ENCODE results near the gene CCDC78.
"Not testable (repeated sequence)": the region's sequence is repeated elsewhere in the genome, so short reads cannot be mapped to it uniquely, and the experiment has no call there.

CCDC78 gene

DNA sequence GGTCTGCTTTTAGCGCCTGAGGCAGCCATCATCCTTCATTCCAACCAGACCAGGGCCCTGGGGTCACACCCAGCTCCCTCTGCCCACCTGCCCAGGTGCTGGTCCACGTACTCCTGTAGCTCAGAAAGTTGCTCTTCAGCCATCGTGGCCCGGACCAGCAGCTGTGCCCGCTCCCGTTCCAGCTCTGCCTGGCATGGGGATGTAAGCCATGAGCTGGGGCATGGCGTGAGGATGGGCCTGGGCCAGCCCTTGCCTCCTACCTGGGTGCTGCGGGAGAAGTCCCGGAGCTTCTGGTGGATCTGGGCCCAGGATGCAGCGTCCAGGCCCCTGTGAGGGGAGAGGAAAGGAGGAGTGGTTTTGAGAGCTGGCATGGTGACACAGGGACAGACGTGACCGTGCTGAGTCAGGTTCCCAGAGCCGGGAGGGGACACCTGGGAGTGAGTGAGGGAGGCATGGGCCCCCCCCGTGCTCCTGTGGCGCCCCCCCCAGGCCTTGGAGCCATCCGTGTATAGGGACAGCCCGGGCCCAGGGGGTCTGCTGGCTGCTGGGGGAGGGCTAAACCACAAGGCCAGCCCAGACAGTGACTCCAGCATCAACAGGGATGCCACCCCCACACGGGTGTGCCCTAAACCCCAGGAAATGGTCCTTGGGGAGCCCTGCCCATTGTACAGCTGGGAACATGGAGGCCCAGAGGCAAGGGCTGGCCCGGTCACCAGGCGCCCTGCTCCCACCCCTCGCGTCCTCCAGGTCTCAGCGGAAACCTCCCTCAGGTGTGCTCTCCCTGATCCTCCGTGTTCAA lies 3.2 kb downstream of the CCDC78 start:
- no peak for DNase-seq

DNA sequence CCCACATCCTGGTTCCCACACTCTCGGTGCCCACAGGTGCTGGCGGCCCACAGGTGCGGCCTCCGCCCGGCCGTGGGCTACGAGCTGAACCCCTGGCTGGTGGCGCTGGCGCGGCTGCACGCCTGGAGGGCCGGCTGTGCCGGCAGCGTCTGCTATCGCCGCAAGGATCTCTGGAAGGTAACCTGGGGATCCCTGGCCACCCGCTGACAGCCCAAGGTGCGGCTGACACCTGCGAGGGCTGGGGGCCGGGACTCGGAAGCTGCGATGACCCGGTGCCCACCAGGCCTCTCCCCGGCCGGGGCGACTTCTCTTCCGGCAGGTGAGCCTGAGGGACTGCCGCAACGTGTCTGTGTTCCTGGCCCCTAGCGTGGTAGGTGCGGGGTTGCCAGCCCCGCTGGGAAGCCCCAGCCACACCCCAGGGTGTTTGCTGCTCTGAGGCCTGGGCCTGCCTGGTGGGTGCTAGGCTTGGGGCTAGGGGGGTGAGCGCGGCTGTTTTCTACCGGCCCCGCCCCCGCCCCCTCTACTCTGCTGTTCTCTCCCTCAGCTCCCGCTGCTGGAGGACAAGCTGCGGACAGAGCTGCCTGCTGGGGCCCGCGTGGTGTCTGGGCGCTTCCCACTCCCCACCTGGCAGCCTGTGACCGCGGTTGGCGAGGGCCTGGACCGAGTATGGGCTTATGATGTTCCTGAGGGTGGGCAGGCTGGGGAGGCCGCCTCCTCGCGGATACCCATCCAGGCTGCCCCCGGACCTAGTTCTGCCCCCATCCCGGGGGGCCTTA lies 4.3 kb downstream of the CCDC78 start:
- DNase-seq: no peak

DNA sequence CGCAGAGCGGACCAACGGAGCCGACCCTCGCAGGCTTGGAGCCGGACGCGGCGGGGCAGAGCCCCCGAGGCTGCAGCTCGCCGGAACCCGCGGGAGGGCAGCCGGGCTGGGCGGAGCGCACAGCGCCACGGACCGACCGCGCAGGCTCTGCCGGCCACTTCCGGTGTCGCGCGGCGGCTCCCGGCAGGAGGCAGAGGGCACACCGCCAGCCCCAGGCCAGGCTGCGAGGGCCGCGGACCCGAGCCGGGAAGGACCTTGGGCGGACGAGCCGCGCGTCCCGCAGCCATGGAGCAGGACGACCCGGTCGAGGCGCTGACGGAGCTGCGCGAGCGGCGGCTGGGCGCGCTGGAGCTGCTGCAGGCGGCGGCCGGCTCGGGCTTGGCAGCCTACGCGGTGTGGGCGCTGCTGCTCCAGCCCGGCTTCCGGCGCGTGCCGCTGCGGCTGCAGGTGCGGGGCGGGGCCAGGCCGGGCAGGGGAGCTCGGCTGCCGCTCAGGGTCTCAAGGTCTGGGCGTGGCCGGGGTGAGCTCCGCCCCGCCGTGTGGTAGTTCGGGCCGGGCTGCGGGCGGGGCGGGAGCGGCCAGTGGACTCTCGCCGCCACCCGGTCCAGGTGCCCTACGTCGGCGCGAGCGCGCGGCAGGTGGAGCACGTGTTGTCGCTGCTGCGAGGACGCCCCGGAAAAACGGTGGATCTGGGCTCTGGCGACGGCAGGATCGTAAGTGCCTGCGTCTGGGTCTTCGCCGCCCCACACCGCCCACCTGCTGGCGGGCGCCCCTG lies 5.1 kb downstream of the CCDC78 start, which contains the start of gene ANTKMT:
Gene ANTKMT, plus strand, starts transcription at position 157 of the 775 bp plus-strand sequence. Its CDS starts 129 bp downstream, at position 286.
- DNase-seq: peak; percentile 53

DNA sequence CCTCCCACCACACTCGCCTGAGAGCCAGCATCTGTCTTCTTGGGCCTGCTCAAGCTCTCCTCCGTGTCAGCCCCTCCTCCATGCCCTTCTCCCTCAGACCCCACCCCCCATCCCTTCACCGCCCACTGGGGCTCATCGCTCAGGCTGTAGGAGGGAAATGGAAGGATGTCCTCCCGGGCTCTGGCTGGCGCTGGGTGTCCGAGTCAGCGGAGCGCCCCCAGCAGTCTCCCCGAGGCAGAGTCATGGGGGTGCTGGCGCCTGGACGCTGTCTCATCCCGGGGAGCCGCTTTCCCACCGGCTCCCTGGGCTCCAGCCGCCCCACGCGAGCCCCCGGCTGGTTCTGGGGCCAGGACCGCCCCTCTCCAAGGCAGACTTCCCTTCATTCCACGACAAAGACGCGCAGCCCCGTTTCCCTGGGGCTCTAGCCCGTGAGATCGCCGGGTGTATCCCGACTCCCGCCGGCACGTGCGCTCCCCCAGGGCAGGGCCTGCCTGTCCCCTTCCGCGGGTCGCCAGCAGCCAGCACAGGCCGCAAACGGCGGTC lies 5.7 kb downstream of the CCDC78 start:
- no peak for DNase-seq

DNA sequence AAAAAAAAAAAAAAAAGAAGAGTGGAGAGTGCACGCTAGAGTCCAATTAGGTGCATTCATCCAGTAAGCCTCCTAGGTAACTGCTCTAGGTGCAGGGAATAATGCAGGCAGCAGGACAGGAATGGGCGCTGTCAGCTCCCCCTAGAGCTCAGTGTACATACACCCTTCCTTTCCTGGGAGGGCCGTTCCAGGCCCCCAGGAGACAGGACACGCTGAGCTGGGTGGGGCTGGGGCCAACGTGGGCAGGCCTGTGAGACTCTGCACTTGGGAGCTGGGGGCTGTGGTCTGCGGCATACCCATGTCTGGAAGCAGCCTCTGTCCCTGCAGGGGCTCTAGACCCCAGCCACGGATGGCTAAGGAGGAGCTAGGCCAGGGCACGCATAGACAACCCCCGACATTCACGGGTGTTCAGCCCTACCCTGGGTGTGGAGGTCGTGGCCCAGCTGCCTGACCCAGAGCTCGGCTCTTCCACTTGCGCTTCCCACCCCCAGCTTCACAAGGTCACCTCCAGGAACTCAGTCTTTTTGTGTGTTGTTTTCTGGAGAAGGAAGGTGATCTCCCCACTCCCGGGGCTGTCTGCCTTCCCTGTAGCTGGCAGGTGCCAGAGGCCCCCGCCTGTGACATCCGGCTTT lies 6.3 kb downstream of the CCDC78 start:
- peak; percentile 37 for DNase-seq

DNA sequence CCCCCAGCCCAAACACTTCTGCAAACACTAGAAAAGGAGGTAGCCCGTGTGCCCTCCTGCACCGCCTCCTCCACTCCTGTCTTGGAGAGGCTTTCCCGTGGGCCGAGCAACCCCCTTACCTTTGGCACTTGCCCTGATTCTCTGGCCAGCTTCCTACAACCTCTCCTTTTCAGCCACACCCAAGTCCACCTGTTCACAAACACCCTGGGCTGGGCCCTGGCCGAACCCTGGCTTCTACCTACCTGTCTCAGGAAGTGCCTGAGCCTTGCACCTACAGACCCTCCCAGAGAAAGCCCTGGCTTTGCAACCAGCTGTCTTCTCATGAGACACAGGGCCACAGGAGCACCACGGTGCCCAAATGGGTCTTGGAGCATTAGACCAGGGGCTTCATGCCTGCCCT lies 7.3 kb downstream of the CCDC78 start:
- DNase-seq: no peak

DNA sequence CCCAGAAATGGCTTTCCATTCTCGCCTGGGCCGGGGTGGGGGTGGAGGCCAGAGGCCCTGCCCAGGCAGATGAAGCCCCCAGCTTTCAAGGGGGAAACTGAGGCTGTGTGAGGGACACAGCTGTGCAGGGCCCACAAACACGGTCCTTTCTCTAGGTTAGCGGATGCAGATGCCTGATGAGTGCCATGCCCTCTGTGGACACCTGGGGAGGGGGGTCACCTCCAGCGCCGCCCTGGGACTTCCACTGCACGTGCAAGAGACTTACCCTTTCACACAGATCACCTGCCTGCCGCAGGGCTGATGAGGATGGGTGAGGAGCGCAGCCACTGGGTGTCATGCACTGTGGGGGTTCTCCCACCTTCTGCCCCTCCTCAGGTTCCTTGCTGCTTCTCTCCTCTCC lies 7.9 kb downstream of the CCDC78 start:
- no peak for DNase-seq

DNA sequence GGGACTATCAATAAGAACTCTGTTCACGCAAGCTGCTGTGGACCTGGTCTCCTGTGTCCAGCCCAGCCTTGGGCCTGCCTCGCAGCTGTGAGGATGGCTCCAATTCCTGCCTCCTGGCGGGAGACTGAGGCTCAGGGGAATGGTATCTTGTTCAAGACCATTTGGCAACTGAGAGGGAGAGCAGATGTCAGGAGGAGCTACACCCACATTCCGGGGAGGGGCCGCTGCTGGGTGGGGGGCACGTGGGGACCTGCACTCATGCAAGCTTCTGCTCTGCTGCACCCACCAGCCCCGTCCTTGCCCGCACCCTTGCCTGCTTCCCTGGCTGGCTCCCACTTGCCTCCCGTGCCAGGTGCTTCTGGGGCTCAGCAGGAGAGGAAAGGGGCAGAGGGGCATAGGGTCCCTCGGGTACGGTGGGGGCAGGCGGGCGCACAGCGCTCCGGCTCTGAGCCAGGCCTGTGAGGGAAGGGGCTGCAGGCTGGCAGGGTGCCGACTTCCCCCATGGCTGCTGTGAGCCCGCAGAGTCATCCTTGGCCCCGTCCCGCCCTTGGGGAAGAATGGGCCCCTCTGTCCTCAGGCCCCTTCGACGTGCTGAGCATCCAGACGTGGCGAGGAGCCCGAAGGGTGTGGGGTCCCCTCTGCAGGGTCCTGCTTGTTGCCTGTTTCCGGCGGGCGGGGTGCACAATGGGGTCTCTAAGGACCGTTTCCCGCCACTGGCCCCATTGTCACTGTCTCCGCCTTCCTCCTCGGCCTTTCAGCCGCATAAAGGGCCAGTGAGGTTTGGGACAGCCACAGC lies 8.6 kb downstream of the CCDC78 start:
- DNase-seq: no peak

DNA sequence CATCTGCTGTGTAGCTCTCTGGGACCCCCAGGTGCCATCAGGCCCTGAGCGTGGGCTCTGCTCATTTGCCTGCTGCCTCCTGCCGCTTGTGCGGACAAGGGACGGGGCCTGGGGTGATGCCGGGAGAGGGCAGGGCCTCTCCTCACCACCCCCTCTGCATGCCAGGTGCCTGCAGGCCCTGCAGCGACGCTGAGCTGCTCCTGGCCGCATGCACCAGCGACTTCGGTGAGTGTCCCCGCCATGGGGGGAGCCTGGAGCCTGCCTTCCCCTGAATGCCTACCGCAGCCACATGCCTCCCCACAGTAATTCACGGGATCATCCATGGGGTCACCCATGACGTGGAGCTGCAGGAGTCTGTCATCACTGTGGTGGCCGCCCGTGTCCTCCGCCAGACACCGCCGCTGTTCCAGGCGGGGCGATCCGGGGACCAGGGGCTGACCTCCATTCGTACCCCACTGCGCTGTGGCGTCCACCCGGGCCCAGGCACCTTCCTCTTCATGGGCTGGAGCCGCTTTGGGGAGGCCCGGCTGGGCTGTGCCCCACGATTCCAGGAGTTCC lies 9.4 kb downstream of the CCDC78 start:
- DNase-seq: no peak

DNA sequence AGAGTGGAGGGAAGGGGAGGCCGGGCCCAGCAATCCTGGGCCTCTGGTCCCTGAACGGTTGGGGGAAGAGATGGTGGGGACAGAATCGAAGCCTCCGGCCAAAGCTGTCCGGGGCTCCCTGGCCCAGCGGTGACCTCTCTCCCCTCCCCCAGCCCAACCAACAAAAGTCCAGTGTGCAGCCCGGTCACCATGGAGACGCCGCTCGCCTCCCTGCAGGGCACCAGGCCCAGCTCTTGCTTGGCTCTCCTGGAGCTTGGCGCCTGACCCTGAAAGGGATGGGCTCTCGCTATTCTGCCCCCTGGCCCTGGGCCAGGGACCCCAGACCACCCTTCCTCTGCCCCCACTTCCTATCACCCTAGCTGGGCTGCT lies 10.1 kb downstream of the CCDC78 start:
- no peak for DNase-seq

DNA sequence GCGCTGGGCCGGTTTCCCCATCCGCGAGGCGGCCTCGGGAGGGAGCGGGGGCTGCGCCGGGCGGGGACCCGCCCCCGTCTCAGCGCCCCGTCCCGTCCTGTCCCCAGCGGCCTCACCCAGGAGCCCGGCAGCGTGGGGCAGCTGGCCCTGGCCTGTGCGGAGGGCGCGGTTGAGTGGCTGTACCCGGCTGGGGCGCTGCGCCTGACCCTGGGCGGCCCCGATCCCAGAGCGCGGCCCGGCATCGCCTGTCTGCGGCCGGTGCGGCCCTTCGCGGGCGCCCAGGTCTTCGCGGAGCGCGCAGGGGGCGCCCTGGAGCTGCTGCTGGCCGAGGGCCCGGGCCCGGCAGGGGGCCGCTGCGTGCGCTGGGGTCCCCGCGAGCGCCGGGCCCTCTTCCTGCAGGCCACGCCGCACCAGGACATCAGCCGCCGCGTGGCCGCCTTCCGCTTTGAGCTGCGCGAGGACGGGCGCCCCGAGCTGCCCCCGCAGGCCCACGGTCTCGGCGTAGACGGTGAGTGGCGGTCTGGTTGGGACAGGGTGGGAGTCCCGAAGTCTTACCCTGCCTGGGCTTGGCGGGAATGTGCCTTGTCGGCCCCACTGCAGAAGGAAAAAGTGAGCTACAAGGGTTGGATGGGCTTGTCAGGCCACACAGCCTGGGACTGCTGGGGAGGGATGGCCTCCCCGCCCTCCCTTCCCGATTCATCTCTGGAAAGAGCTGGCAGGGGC lies 10.6 kb downstream of the CCDC78 start:
- DNase-seq: no peak

DNA sequence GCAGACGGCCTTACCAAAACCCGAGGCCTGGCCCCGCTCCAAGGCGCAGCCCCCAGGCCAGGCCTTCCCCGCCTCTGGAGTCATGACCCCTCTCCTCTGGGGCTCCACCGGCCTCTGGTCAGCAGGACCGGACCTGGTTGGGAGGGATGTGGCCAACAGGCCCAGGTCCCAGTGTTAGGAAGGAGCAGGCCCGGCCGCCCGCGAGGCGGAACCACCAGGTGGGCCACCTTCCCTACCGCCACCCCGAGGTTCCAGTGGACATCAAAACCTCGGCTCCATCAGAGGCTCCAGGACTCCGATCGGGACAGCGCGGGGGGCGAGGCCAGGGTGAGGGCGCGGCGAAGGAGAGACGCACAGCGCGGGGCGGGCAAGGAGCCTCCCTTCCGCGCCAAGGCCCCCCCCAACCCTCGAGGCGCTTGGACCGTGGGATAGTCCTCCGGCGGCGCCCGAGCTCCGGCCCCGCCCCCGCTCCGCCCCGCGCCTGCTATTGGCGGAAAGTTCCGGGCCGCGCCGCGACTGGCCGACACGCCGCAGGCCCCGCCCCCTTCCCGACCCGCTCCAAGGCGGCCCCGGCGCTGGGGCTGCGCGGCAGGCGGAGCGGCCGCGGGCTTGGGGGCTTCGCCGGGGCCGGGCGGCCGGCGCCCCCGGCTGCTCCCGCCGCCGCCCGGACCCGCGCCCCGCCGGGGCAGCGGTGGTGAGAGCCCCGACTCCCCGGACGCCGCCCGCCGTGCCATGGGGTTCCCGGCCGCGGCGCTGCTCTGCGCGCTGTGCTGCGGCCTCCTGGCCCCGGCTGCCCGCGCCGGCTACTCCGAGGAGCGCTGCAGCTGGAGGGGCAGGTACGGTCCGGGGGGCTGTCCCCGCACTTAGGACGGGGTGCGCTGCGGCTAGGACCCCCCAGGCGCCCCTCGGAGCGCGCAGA lies 11.4 kb downstream of the CCDC78 start, which contains the start of gene METRN:
Gene METRN, plus strand, starts transcription at position 561 of the 919 bp plus-strand sequence. Its CDS starts 172 bp downstream, at position 733.
- DNase-seq: peak; percentile 64

DNA sequence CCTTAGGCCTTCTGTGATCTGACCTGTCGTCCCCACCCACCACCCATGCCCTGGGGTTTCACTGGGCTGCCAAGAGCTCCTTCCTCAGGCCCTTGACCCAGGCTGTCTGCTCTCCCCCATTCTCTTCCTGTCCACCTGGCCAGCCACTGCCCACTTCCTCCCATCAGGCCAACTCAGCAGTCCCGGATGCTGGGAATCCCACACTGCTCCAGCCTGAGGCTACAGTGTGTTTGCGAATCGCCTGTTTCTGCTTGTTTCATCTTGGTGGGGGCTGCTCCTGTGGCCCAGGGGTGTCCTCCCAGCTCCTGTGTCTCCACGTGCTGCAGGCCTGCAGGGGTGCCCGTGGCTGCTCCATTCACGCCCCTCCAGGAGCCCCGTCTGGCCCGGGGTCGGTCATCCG lies 12.2 kb downstream of the CCDC78 start:
- no peak for DNase-seq

DNA sequence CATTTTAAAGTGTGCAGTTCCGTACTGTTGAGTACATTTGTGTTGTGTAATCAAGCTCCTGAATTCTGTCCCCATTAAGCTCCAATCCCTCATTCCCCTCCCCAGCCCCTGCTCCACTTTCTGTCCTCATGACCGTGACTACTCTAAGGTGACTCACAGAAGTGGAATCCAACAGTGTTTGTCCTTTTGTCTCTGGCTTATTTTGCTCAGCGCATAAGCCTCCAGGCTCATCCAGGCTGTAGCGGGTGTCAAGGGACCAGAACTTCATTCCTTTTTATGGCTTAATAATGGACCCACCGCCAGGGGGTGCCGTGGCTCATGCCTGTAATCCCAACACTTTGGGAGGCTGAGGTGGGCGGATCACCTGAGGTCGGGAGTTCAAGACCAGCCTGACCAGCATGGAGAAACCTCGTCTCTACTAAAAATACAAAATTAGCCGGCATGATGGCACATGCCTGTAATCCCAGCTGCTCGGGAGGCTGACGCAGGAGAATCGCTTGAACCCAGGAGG lies 13.4 kb downstream of the CCDC78 start:
- DNase-seq: not testable (repeated sequence)

DNA sequence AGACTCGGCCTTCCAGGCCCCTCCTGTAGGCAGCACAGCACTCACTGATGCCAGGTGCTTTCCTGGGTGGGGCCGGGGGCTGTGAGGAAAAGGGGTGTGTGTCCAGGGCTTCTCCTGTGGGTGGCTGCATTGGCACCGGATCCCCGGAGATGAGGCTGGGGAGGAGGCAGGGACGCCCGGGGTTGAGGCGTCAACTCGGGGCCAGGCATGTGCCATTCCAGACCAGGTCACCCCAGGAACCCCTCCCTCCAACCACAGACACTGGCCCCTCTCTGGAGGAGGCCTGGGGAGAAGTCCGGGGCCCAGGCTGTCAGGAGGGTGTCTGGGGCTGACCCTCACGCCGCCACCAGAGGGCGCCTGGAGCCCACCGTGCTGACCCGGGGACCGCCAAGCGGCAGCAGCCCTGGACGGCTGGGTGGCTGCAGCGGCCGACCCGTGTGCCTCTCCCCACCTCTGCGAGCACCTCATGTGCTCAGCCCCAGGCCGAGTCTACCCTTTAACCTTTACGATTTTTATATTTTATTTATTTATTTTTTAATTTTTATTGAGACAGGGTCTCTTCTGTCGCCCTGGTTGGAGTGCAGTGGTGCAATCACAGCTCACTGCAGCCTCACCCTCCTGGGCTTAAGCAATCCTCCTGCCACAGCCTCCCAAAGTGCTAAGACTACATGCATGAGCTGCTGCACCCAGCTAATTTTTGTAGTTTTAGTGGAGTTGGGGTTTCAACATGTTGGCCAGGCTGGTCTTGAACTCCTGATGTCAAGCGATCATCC lies 14.5 kb downstream of the CCDC78 start:
- DNase-seq: peak; percentile 44

DNA sequence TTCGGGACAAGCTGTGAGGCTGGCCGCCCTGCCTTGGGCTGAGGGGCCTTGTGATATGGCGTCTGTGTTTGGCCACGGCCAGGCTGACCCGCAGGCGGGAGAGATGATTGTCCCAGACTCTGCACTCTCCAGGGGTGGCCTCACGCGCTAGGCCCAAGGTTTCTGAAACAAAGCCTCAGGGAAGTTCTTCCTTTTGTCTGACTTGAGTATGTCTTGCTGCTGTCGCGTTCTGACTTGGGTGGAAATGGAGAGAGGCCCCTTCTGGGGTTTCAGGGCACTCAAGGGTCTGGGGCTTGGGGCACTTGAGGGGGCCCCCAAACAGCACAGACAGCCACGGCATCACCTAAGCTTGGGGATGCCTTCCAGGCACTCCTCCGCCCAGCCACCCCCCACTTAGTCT lies 15.2 kb downstream of the CCDC78 start:
- no peak for DNase-seq

DNA sequence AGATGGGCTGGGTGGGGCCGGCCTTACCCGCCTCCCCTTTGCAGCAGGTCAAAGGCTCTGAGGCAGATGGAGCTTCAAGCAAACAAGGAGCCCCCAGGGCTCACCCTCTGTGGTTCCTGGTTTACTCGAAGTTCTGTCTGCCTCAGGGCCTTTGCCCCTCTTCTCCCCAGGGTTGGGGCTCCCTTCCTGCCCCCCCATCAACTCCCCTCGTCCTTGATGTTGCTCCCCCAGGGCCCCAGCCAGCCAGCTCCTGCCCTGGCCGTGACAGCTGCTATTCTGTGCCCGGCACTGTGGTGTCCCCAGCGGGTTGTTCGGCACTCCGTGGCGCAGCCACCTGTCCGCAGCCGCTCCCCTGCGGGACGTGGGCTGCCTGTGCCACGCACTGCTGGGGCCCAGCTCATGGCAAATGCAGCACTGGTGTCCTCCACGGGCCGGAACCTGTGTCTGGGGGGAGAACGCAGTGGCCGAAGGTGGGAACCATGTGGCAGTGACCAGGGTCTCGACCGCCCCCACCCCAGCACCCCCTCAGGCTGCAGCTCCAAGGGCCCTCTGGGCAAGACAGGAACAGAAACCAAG lies 15.7 kb downstream of the CCDC78 start:
- no peak for DNase-seq

Measured in DMS79 treated with DMSO at 0.1 percent for 48 hours (cell line).